GM19395 (cell line): ENCODE results near the gene RALGPS1.

ENCODE experiments used
- ATAC-seq: cut with Tn5 transposase; IDR thresholded peaks from one replicate; pipeline ENCODE4 v1.9.1; 2021; ENCODE audit warnings: mild to moderate bottlenecking, moderate library complexity; ENCODE audit not compliant: unreplicated experiment

The RALGPS1 gene

GRCh38 chr9:127181595-127182190 is 267.1 kb downstream of the RALGPS1 start:
- ATAC-seq, result no peak

DNA sequence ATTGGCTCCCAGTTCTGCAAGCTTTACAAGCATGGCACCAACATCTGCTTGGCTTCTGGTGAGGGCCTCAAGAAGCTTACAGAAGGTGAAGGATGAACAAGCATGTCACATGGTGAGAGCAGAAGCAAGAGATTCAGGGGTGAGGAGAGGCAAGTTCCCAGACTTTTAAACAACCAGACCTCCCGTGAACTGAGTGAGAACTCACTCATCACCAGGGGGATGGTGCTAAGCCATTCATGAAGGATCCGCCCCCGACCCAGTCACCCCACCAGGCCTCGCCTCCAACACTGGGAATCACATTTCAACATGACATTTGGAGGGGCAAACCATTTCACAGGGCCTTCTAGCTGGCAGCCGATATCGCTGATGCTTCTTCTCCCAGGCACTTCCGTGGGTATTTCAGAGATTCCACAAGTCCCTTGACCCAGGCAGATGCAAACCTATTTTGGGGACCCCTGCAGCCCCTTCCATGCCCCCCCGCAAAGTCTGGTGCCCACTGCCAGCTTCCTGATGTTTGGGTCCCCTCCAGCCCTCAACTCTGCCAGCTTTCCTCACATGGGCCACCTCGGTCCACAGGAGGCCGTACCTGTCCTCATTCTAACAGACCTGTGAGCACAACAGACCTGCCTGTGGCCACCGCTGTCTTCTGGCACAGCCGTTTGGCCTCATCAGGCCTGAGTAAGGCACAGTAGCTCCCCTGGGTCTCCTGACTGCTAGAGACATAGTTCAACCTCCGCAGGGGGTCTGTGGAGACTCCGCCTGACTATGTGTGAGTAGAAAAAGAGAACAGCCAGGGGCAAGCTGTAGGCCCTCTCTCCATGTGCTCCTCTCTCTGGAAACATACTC is 268.5 kb downstream of the RALGPS1 start:
- no peak for ATAC-seq

DNA sequence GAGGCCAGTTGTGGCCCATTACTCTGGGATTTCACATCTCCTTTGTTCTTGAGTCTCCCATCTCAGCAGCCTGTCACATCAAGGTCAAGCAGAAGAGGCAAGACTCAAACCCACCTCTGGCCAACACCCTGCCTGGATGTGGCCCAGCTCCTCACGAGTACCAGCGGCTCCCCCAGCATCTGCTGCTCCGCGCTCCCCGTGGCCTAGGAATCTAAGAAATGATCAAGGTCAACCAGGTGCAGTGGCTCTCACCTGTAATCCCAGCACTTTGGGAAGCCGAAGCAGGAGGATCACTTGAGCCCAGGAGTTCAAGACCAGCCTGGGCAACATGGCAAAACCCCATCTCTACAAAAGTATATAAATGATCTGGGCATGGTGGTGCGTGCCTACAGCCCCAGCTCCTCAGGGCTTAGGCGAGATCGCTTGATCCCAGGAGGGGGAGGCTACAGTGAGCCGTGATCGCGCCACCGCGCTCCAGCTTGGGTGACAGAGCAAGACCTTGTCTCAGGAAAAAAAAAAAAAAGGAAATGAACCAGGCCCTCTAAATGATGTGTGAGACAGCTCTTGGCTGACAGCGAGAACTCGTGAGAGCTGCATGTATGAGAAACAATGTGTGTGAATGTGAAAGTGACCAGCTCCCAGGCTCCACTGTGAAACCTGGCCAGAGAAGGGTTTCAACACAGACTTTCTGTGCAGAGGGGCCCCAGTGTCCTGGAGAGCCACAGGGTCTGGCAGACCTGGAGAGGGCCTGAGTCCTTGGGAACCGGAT is 269.4 kb downstream of the RALGPS1 start:
- peak; percentile 68 for ATAC-seq

DNA sequence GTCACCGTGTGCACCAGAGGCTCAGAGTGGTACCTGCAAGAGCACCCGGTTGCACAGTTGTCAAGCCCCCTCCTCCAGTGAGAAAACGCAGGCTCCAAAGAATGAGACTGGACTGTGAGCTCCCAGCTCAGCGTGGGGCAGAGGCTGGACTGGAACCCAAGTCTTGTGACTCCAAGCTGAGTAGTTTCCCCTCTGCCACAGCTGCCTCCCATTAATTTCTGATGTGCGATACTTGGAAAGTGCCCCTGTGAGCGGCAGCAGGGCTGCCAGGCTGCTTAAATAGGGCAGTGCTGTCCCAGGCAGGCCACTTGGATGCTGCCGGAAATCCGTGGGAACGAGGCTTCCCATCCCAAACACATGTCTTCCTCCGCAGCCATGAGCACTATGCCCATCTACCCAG is 270.1 kb downstream of the RALGPS1 start:
- ATAC-seq, result peak; percentile 5

DNA sequence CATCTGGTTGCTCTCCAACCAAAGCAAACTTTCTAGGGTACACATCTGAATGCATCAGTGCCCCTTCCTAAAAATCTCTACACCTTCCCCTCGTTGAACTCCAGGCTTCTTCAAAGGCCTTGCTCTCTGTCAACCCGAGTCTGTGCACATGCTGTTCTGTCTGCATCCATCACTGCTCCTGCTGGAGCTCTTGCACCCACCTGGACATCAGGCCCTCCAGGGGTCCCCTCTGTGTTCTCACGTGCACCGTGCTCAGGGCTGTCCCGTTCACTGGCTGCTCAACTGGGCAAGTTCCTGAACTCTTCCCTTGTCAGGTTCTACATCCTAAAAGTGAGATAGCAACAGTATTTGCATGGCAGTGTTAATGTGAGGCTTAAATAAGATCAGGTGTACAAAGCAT is 270.6 kb downstream of the RALGPS1 start:
- ATAC-seq, result no peak

- ATAC-seq, result no peak
These were observed 271.6 kb downstream of the RALGPS1 start for GRCh38 chr9:127185931-127186781.

GRCh38 chr9:127186806-127187205 is 272.2 kb downstream of the RALGPS1 start:
- ATAC-seq, result no peak

DNA sequence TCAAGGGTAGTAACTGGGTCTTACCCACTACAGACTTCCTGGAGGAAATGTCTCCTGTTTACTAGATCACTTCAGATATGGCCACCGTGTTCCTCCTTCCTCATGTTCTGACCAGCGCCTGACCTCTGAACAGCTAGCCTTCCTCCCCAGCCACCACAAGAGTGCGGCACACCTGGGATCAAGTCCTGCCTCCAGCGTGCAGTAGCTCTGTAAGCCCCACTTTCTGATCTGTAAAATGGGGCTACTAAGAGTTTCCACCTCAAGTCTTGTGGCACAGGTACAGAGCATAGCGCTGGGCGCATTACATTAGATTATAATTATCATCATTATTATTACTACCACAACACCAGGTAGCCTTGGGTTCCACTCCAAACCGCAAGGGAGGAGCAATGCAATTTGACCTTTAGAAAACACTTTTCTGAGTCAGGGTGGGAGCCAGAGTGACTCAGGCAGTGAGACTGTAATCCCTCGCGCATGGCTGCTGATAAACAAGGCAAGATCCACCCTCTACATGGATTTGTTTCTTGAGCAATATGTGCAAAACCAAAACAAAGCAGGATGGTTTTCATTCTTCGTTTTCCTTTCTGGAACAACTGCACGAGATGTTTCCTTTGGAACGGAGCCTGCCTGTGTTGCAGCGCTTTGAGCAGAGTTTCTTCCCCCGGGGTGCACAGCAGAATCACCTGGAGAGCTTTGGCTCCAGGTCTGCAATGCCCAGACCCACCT is 272.8 kb downstream of the RALGPS1 start:
- ATAC-seq, result no peak

GRCh38 chr9:127188396-127188795 is 273.8 kb downstream of the RALGPS1 start:
- no peak for ATAC-seq

DNA sequence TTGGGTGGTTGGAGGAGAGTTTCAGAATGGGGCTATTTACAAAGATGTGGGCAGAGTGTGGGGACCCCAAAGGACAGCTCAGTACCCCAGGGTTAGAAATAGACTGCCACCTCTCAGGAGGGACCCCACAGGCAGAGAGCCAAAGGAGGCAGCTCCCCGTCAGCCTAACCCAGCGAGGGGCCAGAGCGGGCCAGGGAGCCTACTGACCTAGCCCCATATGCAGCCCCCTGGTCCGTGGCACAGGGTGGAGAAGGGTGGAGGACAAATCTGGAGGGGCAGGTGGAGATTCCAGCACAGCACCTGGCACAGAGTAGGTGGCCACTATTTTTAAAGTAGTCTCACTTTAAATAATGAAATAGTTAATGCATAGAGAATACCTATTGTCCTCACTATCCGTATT is 275.0 kb downstream of the RALGPS1 start:
- ATAC-seq, result no peak

- no peak for ATAC-seq
These were observed 278.2 kb downstream of the RALGPS1 start for GRCh38 chr9:127192744-127193143.

DNA sequence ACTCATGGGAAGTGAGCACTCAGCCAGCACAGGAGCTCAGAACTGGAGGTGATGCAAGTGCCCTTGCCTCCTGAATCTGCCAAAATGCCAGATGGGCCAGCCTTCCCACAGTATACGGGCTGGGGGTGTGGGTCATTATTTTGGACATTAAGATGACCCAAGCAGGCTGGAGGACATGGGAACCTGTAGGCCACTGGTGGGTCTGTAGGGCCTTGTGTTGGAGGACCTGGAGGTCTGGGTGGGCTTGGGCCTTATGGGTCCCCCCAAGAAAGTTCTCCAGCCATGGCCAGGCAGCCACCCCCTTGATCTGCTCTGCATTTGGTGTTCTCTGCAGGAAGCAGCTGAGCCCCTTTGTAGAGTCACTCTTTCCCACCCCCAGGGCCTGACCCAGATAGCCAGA is 278.9 kb downstream of the RALGPS1 start:
- no peak for ATAC-seq

GRCh38 chr9:127194881-127195713 is 280.5 kb downstream of the RALGPS1 start:
- no peak for ATAC-seq

GRCh38 chr9:127195976-127196825 is 281.6 kb downstream of the RALGPS1 start:
- ATAC-seq, result no peak

DNA sequence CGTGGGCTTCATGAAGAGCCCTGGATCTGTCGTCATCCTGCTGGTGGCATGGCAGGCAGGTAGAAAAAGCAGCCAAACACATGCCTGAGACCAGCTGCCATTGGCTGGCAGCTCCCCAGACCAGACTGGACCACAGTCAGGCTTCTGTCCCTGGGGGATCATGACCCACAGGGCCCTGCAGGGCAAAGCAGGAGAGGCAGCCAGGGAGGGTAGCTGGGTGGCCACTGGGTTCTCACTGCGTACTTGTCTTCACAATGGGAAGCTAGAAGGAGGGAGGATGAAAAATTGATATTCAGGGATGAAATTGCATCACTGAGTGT is 282.2 kb downstream of the RALGPS1 start:
- no peak for ATAC-seq

DNA sequence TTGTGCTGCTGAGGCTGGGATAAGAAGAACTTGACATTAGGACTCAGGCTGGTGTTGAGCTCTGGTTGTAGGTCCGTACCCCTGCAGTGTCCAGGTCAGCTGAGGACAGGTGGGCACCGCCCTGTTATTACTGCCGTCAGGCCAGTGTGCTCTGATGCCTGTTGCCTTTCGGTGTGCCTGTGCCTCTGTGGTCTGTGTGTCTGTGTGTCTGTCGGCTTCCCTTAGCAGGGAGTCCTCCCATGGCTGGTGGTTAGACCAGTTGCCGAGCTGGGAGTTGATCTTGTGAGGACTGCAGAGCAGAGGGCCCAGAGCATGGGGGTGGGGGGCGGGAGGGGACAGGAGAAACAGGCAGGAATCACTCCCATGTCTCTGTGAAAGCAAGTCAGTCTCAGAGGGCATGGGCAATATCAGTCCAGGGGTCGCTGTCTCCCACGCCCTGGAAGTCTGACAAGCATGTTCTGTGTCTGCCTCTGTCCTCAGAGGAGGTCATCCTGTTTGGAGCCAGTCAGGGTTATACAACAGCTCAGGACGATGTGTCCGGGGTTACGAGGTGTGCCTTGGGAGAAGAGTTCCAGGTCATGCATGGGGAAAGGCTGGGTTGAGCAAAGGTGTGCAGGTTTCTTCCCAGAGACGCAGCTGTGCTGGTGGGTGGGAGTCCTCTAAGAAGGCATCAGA is 282.7 kb downstream of the RALGPS1 start:
- ATAC-seq, result no peak

DNA sequence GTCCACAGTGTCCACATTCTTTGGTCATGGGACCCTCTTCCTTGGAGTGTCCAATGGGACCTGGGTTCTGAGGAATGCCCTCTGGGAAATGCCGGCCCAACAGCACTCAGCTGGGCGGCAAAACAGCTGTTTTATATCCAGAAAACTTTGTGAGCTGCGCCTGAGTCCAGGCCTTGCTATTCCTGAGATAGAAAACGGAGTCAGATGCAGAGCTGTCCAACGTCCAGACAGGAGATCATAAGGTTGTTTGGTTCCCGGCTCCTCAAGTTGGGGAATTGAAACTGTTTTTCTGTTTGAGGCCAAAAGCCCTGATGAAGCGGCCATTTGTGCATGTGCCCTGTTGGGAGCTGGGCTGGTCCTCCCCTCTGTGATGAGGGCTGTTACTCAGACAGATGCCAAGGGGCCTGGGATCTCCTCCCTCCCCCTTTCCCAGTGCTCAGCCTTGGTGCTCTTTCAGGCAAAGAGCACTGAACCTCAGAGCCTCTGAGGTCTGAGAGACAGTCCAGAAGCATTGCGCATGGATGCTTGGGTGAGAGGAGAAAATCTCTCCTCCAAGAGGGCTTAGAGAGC is 283.4 kb downstream of the RALGPS1 start:
- ATAC-seq, result no peak

DNA sequence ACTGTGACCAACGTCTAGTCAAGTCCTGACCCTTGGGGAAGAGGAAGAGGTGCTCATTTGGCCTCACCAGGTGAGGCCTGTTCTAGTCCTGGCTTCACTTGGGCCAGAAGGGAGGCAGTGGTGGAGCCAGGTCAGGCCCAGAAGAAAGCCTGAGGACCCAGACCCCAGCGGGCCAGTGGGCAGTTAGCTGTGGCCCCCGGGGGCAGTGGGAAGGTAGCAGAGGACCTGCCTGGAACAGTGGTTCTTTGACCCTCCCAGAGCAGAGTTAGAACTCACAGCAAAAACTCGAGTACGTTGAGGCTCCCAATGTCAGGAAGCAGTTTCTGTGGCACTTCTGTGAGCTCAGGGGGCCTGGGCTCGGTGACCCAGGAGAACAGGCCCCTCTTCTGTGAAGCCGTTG is 284.0 kb downstream of the RALGPS1 start:
- no peak for ATAC-seq
